NCI-H128 (cell line): ENCODE measurements around the gene SNAPC3.
"Not testable (repeated sequence)": the region's sequence is repeated elsewhere in the genome, so short reads cannot be mapped to it uniquely, and the experiment has no call there.

ENCODE experiments used
- DNase-seq: peaks from one replicate; lab custom pipeline; 2025; ENCODE audit not compliant: unreplicated experiment; lab: John Stamatoyannopoulos, UW

SNAPC3 gene

DNA sequence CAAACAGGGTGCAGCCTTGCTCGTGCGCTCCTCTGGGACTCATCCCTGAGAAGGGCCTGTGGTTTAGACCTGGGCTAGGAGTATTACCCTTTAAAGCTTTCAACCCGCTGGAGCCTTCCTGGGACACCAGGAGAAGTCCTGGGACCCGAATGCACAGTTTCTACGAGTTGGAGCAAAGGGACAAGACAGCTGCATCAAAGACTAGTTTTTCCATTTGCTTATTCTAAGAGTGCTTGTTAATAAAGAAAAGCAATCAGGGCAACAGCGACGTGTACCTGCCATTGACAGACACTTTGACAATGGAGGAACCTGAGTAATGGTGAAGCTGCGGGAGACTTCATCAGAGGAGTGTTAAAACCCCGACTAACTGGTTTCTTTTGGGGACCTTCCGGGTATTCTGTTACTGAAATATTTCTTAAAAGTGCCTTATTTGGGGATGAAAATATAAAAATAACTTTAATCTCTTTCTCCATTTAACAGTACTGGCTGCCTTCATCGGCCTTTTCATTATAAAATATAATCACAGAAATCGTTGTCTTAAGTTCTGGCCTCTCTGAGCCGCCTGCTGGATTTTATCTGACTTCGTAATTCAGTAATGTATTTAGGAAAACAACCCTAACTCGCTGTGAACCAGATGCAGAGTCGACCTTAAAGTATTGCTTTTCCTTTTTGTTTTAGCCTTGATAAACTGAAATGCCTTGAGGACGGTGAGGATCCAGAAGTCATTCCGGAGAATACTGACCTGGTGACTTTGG is 732 bp downstream of the SNAPC3 start:
- DNase-seq: no peak

DNA sequence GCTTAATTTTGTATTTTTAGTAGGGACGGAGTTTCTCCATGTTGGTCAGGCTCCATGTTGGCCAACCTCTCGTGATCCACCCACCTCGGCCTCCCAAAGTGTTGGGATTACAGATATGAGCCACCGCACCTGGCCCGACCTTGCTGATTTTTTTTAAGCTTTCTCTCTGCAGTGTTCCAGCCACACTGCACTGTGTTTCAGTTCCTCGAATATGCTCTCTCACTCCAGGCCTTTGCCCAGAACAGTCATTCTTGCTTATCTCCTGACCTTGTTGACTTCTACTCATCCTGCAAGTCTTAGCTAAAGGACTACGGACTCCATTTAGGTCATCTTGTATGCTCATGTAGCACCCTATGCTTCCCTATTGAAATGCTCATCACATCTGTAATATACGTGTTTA is 3.3 kb downstream of the SNAPC3 start:
- DNase-seq: no peak

DNA sequence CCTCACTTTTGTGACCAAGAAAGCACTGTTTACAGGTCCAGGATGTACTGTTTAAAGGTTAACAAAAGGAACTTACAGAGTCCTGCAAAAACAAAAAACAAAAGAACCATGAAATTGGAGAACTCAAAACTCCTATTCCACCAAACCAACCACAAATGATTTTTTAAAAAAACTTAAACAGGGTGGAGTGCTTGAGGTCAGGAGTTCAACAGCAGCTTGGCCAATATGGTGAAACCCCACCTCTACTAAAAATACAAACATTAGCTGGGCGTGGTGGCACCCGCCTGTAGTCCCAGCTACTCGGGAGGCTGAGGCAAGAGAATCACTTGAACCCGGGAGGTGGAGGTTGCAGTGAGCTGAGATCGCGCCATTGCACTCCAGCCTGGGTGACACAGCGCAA is 5.0 kb downstream of the SNAPC3 start:
- not testable (repeated sequence) for DNase-seq

DNA sequence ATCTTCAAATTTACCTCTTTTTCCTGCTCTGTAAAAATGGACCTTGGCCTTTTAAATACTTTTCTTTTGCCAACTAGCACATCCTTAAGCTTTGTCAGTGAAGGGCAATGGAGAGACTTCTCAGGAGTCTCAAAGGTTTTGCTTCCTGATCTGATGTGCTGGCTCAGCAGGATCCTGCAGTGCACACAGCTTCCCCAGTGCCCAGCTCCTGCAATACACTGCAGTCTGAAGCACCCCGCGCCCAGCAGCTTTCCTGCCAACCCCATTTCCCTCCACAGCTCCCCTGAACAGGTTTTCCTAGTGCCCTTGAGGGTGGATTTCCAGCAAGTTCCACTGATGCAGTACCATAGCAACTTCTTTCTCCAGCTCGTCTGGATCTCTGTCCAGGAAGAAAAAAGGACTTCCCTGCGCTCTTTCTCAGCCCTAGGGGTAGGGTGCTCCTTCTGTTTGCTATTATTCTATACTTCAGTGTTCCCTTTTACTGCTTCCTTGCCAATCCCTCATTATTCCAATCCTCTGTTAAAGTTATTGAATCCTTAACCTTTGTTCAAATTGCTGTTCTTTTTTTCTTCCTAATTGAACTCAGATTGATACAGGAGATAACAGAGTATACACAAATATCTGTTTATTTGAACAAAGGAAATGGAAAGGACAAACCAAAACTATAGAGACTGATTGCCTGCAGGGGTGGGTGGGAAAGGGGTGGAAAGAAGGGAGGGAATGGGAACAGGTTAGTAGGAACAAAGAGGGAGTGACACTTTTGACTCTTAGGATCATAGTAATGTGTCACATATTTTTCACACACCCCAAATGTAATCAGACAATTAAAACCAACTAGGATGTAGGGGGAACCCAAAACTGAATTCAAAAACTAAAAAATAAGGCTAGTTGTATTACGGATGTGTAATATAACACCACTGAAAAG is 8.5 kb downstream of the SNAPC3 start:
- peak; percentile 20 for DNase-seq

DNA sequence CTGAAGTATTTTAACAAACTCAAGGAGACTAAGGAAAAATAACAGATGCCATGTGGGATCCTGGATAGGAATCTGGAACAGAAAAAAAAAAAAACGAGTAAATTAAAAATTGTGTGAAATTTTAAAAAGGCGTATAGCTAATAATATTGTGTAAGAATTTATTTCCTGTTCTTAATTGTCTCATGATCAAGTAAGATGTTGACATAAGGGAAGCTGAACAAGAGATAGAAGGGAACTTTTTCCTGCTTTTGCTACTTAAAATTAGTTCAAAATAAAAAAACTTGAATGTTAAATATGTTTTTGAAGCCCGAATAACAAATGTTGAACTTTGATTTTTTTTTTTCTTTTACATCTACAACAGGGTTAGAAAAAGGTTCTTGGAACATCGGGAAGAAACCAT is 10.5 kb downstream of the SNAPC3 start:
- no peak for DNase-seq

DNA sequence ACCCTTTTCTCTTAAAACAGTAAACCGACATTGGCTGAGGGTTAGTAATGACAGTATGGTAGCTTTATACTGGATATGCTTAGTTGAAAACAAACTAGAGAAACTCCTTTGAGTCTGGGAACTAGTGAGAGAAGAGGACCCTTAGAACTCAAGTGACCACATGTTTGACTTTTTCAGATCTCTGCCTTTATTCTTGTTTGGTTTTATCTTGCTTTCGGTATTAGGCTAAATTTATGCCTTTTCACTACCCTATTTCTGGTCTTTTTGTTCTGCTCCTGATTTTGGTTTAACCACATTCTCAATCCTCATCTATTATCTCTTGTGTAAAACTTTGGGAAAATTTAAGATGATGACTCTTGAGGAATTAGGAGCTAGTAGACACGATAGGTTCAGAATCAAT is 11.0 kb downstream of the SNAPC3 start:
- no peak for DNase-seq

DNA sequence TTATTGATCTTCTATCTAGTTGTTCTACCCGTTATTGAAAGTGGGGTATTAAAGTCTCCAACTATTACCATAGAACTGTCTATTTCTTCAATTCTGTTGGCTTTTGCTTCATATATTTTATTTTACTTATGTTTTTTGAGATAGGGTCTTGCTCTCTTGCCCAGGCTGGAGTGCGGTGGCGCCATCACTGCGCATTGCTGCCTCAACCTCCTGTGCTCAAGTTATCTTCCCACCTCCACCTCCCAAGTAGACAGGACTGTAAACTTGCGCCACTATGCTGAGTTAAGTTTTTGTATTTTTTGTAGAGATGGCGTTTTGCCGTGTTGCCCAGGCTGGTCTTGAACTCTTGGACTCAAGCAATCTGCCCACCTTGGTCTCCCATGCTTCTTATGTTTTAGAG is 16.2 kb downstream of the SNAPC3 start:
- no peak for DNase-seq

DNA sequence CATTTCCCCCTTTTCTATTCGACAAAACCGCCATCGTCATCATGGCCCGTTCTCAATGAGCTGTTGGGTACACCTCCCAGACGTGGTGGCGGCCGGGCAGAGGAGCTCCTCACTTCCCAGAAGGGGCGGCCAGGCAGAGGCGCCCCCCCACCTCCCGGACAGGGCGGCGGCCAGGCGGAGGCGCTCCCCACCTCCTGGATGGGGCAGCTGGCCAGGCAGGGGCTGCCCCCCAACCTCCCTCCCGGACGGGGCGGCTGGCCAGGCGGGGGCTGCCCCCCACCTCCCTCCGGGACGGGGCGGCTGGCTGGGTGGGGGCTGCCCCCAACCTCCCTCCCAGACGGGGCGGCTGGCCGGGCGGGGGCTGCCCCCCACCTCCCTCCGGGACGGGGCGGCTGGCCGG is 19.2 kb downstream of the SNAPC3 start:
- not testable (repeated sequence) for DNase-seq

DNA sequence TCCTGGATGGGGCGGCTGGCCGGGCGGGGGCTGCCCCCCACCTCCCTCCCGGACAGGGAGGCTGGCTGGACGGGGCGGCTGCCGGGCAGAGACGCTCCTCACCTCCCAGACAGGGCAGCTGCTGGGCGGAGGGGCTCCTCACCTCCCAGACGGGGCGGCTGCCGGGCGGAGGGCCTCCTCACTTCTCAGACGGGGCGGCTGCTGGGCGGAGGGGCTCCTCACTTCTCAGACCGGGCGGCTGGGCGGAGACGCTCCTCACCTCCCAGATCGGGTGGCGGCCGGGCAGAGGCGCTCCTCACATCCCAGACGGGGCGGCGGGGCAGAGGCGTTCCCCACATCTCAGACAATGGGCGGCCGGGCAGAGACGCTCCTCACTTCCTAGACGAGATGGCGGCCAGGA is 19.6 kb downstream of the SNAPC3 start:
- DNase-seq: not testable (repeated sequence)

DNA sequence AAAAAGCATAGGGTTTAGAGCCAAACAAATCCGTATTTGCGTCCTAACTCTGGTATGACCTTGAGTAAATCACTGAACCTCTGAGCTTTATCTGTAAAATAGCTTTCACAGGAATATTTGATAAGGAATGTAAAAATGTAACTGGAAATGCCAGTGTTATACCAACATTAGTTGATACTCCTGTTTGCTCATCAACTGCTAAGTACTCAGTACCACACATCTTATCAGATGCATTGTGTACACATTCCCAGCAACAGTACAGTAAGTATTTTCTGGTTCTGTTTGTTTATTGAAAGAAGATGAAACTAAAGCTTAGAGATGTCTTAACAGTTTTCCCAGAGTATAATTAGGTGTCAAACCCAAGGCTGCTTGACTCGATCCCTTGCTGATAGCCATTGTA is 21.5 kb downstream of the SNAPC3 start:
- DNase-seq: no peak

DNA sequence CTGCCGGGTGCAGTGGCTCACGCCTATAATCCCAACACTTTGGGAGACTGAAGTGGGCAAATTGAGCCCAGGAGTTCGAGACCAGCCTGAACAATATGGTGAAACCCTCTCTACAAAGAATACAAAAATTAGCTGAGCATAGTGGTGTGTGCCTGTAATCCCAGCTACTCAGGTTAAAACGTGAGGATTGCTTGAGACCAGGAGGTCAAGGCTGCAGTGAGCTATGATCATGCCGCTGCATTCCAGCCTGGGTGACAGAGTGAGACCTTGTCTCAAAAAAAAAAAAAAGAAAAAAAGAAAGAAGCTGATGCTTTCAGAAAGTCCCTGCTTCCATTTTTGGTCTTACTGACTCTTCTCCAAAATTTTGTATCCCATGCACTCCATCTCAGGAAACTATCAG is 31.3 kb downstream of the SNAPC3 start:
- DNase-seq: no peak

DNA sequence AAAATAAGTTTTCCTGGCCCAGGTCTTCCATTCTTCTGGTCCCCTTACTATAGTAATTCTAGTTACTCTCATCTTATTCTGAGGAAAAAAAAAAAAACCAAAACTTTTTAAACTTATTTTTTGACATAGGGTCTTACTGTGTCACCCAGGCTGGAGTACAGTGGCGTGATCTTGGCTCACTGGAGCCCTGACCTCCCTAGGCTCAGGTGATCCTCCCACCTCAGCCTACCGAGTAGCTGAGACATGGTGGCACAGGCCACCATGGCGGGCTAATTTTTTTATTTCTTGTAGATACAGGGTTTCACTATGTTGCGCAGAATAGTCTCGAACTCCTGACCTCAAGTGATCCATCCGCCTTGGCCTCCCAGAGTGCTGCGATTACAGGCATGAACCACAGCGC is 38.4 kb downstream of the SNAPC3 start:
- no peak for DNase-seq

DNA sequence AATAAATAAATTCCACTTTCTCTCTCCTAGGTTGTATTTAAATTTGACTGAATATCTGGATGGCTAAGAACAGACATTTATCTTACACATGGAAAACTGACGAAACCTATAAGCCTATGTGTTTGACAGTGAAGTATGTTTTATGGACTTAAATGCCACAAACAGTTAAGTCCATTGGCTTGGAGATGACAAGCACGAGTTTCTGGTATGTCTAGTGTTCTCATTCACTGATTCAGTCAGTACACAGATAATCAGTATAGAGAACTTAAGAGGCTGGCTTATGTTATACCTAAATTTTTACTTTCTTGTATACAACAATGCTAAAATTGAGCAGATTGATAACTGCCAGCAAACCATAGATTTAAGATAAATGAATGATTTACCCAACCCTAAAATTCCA is 38.9 kb downstream of the SNAPC3 start:
- no peak for DNase-seq

DNA sequence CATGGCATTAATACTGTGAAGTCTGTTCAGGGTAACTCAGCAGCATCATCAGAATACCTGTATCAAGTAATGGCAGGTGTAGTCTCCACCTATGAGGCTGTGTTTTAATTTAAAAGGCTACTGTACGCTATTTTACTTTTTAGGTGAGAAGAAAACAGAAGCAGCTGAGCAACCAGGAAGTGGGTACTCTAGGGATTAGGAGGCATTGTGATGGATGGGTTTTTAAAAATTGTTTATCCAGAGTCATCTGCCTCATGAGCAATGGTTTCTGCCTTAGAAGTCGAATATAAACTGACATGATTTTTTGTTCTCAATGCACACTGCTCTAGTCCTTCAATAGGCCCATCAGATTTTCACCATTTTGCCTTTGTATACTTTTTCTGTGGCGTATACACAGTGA is 45.5 kb downstream of the SNAPC3 start:
- DNase-seq: no peak

DNA sequence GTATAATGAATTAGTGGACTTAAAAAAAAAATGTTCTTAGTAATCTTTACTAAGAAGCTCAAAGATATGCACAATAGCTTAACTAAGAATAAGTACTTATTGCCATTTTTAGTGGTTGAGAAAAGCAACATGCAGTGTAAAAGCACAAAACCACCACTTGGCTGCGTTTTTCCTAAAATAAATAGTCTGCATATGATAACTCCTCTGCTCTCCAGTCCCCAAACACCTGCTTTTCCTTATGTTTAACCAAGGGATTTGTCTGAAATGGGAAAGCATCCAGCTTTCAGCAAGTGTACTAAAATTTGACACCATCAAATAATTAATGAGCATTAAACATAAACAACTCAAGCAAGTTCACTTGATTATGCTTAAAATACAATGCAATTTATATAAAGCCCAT is 46.7 kb downstream of the SNAPC3 start:
- DNase-seq: no peak

DNA sequence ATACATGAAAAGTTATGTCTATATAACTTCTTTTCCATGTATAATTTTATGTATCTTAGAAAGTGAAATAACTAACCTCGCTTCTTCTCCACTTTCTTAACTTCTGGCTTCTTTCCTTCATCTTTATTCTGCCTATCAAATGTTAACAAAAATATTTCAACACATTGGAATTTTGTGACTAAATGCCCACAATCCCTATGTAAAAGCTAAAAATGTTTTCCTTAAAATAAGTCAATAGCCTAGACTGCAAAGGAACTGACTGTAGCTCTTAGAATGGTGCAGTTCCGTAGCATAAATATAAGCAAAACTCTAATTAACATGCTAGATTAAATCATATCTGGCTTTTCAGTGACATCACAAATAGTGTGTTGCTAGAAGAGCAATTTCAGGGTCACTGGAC is 47.2 kb downstream of the SNAPC3 start:
- DNase-seq: no peak

DNA sequence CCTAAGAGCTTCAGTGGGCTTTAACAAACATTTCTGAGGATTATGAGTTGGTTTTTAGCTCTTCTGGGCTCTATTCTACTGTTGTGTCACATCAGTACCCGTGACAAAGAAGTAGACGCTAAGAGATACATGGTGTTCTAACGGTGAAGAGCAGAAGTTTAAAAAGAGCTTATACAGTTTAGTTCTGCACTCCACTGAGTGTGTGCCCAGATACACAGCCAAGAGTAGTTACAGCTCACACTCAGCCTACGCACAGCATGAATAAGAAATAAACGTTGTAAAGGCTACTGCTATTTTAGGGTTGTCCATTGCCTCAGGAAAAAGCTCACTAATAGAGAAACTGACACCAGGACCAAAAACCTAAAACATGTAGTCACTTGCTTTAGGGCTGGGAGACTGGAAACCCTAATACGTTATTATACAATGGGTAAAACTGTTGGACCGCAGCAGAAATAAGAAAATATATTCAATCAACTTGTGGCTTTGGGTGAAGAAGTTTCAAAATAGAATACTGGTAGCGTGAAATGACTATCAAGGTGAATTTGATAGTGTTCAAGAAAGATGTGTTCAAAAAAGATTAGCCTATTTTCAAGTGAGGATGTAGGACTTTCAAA is 53.4 kb downstream of the SNAPC3 start:
- no peak for DNase-seq

DNA sequence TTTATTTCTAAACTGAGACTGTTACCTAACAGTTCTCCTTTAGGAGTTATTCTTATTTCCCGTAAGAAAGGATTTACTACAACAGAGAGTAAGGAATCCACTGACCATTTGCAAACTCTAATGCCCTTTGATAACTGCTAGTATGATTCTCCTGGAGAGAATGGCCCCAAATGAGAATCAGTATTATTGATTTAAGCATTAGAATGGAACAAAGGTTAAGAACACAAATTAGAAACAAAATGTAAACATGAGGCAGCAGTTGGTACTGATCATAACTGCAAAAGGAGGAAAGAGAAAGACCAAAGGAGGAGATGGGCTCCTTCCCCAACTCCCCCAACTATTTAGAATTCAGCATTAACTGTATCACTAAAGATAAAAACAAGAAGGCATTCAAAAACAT is 57.4 kb downstream of the SNAPC3 start:
- no peak for DNase-seq

DNA sequence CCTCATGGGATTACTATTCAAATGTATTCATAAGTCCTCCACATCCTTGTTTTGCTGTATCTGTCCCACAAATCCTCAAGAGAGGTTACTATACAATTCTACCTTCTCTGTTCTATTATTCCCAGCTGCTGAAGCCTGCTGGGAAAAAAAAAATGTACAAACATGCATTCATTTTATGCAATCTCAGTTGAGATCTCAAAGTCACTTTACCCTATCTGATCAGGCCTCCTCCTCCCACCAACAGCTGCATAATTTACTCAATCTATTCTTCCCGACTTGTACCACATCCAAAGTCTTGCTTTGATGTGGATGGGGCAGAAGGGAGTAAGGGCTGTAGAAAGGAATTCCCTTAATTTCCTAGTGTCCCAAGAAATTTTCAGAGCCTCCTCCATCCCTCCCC is 59.5 kb downstream of the SNAPC3 start:
- no peak for DNase-seq

DNA sequence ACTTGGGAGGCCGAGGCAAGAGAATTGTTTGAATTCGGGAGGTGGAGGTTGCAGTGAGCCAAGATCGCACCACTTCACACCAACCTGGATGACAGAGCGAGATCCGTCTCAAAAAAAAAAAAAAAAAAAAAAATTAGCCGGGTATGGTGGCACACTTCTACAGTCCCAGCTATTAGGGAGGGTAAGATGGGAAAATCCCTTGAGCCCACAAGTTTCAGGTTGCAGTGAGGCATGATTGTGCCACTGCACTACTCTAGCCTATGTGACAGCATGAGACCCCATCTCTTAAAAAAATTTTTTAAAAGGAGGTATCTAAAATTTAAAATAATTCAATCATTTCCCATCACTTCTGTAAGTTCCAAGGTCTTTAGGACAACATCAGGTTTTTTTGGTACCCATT is 62.1 kb downstream of the SNAPC3 start:
- no peak for DNase-seq

DNA sequence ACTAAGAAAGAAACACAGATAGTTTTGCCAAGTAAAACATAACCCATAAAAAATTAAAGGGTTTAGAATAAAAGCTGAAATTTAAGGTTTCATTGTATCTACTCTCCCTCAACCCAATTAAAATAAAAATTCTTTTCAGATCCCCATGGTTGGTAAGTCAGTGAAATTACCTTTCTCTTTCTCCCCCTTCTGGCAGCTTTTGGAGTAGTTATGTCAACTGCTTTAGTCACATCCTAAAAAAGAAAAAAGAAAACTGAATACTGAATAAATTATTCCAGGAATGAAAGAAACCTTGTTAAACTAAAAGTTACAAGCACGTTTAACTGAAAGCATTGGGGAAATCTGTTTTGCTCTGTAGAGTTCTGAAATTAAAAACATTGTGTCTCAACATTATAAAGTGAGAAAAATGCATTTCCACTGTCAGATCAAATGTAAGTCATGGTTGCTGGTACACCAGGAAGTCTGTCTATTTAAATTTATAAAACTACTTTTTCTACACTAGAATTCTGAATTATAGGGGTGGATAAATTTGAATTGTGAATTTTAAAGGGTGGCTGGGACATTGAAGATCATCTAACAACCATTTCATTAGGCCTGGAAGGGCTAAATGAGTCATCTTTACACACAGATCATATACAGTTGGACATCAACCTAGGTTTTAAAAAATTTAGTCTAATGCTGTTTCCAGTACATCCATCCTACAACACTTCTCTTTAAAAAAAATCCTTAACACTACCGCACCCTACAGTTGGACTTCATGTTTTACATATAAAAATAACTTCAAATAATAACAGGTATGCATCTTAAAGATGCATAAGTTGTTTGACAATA is 63.4 kb downstream of the SNAPC3 start:
- no peak for DNase-seq
